OCI-LY7 (cell line): ENCODE data around the gene RIMS1.

Experiments used
- CTCF ChIP-seq: fragments of 200-600 bp; sonication (generic); conservative IDR thresholded peaks from 2 replicates; pipeline ENCODE4 v1.5.1; 2014; ENCODE audit warnings: mild to moderate bottlenecking, antibody characterized with exemption, low read length, moderate library complexity, mixed read lengths
- EZH2phosphoT487 ChIP-seq: fragments of 200-600 bp; sonication (generic); IDR thresholded peaks from 2 replicates; pipeline ENCODE4 v1.6.1; 2018; ENCODE audit warnings: low read depth, borderline replicate concordance, mild to moderate bottlenecking, mixed run types, antibody characterized with exemption, low read length, moderate library complexity, mixed read lengths

- TF ChIP-seq CTCF (no peak), EZH2phosphoT487 (no peak)
Observed at GRCh38 chr6:72203983-72204382, 317.6 kb downstream of the RIMS1 start.
